Raji (cell line): Measurements from ENCODE around the gene GRK6.

Source experiments
- POLR2A ChIP-seq: IDR thresholded peaks from 2 replicates; pipeline ENCODE4 v1.6.1; 2011; ENCODE audit warnings: low read depth, low read length, control low read depth; ENCODE audit not compliant: insufficient read depth

GRK6 gene

GRCh38 chr5:177459357-177459756 lies 32.9 kb downstream of the GRK6 start:
- TF ChIP-seq POLR2A = no peak

GRCh38 chr5:177459819-177460628 lies 33.5 kb downstream of the GRK6 start:
- no peak for TF ChIP-seq POLR2A

GRCh38 chr5:177462021-177462670 lies 35.7 kb downstream of the GRK6 start:
- no peak for TF ChIP-seq POLR2A

- no peak for TF ChIP-seq POLR2A
Observed at GRCh38 chr5:177465044-177465443, 38.6 kb downstream of the GRK6 start.

GRCh38 chr5:177466861-177467260 lies 40.4 kb downstream of the GRK6 start:
- no peak for TF ChIP-seq POLR2A

GRCh38 chr5:177467436-177467835 lies 41.0 kb downstream of the GRK6 start:
- no peak for TF ChIP-seq POLR2A

GRCh38 chr5:177468329-177468684 lies 41.8 kb downstream of the GRK6 start:
- no peak for TF ChIP-seq POLR2A

GRCh38 chr5:177468685-177469628 lies 42.5 kb downstream of the GRK6 start:
- no peak for TF ChIP-seq POLR2A

- no peak for TF ChIP-seq POLR2A
Observed at GRCh38 chr5:177469750-177470525, 43.5 kb downstream of the GRK6 start.

- TF ChIP-seq POLR2A = no peak
Observed at GRCh38 chr5:177470759-177471536, 44.5 kb downstream of the GRK6 start.

- no peak for TF ChIP-seq POLR2A
Observed at GRCh38 chr5:177471610-177472356, 45.3 kb downstream of the GRK6 start.

GRCh38 chr5:177472460-177473442 lies 46.3 kb downstream of the GRK6 start:
- no peak for TF ChIP-seq POLR2A

GRCh38 chr5:177473443-177474001 lies 47.0 kb downstream of the GRK6 start, which contains the start of gene DBN1:
TSS of gene DBN1 (minus strand) at chr5:177473634. CDS start at chr5:177473521, 113 bp downstream.
- TF ChIP-seq POLR2A = no peak
